NCI-H2029 (cell line): ENCODE results near the gene RIN3.
"Not testable (repeated sequence)": the region's sequence is repeated elsewhere in the genome, so short reads cannot be mapped to it uniquely, and the experiment has no call there.

ENCODE experiments used
- DNase-seq: peaks from one replicate; lab custom pipeline; 2025; lab: John Stamatoyannopoulos, UW

The RIN3 gene

GRCh38 chr14:92693998-92694795, 180.6 kb downstream of the RIN3 start:
- DNase-seq, result peak; percentile 64

GRCh38 chr14:92694807-92695206, 181.2 kb downstream of the RIN3 start:
- DNase-seq, result no peak

- no peak for DNase-seq
These were observed 182.0 kb downstream of the RIN3 start for GRCh38 chr14:92695562-92695961.

GRCh38 chr14:92696366-92696765, 182.8 kb downstream of the RIN3 start:
- DNase-seq, result no peak

- DNase-seq, result no peak
These were observed 184.8 kb downstream of the RIN3 start for GRCh38 chr14:92698393-92698792.

GRCh38 chr14:92701826-92702225, 188.2 kb downstream of the RIN3 start:
- no peak for DNase-seq

GRCh38 chr14:92702441-92702918, 188.9 kb downstream of the RIN3 start:
- no peak for DNase-seq

- no peak for DNase-seq
These were observed 189.9 kb downstream of the RIN3 start for GRCh38 chr14:92703516-92703915.

- DNase-seq, result no peak
These were observed 190.6 kb downstream of the RIN3 start for GRCh38 chr14:92704036-92704804.

- DNase-seq, result no peak
These were observed 191.2 kb downstream of the RIN3 start for GRCh38 chr14:92704821-92705220.

- DNase-seq, result no peak
These were observed 192.8 kb downstream of the RIN3 start for GRCh38 chr14:92706386-92706785.

- DNase-seq, result no peak
These were observed 195.9 kb downstream of the RIN3 start for GRCh38 chr14:92709340-92710000.

- DNase-seq, result no peak
These were observed 196.4 kb downstream of the RIN3 start for GRCh38 chr14:92710001-92710341.

GRCh38 chr14:92711976-92712653, 198.5 kb downstream of the RIN3 start:
- no peak for DNase-seq

- no peak for DNase-seq
These were observed 199.1 kb downstream of the RIN3 start for GRCh38 chr14:92712654-92713051.

- DNase-seq, result not testable (repeated sequence)
These were observed 201.2 kb downstream of the RIN3 start for GRCh38 chr14:92714739-92715307.

- no peak for DNase-seq
These were observed 202.6 kb downstream of the RIN3 start for GRCh38 chr14:92716131-92716530.

- no peak for DNase-seq
These were observed 204.0 kb downstream of the RIN3 start for GRCh38 chr14:92717571-92718042.

- no peak for DNase-seq
These were observed 205.1 kb downstream of the RIN3 start for GRCh38 chr14:92718664-92719063.

- DNase-seq, result no peak
These were observed 205.8 kb downstream of the RIN3 start for GRCh38 chr14:92719421-92719820.

GRCh38 chr14:92719890-92720323, 206.3 kb downstream of the RIN3 start:
- DNase-seq, result no peak
